BJ (cell line): ENCODE data around the gene RFPL1. TPM values are rescaled to one million over a fixed set of nuclear protein-coding genes. Genes with fewer than 3 reads are reported as not detected.

ENCODE experiments used
- CTCF ChIA-PET: fragments of 350-600 bp; formaldehyde crosslinking; extraction: SDS; loops from one replicate; lab custom pipeline; 2021; ENCODE audit warnings: antibody characterized with exemption, inconsistent platforms; lab: Yijun Ruan, JAX
- POLR2A ChIA-PET: fragments of 300-600 bp; sonication (Branson Sonifier 250); formaldehyde crosslinking; extraction: SDS; loops from one replicate; lab custom pipeline; 2021; ENCODE audit warnings: antibody characterized with exemption; lab: Charles Lee
- DNase-seq: peaks from one replicate; pipeline ENCODE4 v3.0.0-alpha.2; 2011; ENCODE audit warnings: low read depth
- H3K27me3 ChIP-seq: 2 replicates; pipeline ENCODE4 v1.6.0; 2011; ENCODE audit warnings: low read length; ENCODE audit not compliant: control insufficient read depth, insufficient read depth
- H3K36me3 ChIP-seq: 2 replicates; pipeline ENCODE4 v1.5.1; 2011; ENCODE audit warnings: low read length; ENCODE audit not compliant: control insufficient read depth, insufficient read depth
- H3K4me3 ChIP-seq: 2 replicates; pipeline ENCODE4 v1.5.1; 2011; ENCODE audit warnings: low read depth, mild to moderate bottlenecking, control low read depth, low read length
- polyA plus RNA-seq: library from polyadenylated mRNA; depleted of rRNA; stranded (reverse); fragments of >200 nt; gene quantifications from 2 replicates; pipeline ENCODE4 v1.2.3, GENCODE V29; 2011
- TF ChIP-seq, protein P1 (sequence below): IDR thresholded peaks from 2 replicates; pipeline ENCODE4 v1.5.1; 2011; ENCODE audit warnings: low read depth, mild to moderate bottlenecking, control low read depth, inconsistent platforms, low read length, moderate library complexity; ENCODE audit not compliant: insufficient read depth

Gene RFPL1
- polyA plus RNA-seq, 1 experiment, result not detected

DNA sequence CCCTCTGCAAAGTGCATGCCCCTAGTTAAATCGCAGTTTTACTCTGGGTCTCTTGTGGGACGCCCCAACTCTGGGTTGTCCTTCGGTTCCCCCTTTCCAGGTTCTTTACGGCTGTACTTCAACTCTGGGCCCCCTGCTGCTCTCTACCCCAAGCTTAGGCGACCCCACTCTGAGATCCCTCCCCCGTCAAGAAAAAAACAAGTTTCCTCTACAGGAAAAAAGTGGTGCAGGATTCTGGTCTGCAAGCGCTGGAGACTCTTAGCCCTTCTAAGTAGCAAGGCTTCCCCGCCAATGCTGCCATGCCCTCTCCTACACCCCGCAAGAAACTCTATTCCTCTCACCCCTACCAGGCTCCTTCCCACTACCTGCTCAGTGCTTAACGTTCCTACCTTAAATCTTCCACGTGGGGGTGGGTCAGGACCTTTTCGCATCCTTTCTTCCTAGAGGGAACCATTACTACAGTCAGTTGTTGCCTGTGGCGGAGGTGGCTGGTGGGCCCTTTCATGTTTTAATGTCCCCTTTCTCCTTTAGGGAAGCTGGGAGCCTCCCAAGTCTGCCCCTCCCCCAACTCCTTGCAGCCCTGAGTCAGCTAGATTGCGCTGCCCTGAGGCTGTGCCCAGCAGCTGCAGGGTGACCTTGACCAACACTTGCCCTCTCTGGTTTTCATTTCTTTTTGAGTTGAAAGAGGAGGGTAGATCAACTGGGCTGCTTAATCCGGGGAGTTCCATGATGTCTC, 43.0 kb downstream of the RFPL1 start:
- DNase-seq, result no peak
- peaks cover 39% of the 10 kb centered on the region for H3K27me3 ChIP-seq
- H3K4me3 ChIP-seq, result peak overlapping the region; percentile 18
- TF ChIP-seq, protein P1, sequence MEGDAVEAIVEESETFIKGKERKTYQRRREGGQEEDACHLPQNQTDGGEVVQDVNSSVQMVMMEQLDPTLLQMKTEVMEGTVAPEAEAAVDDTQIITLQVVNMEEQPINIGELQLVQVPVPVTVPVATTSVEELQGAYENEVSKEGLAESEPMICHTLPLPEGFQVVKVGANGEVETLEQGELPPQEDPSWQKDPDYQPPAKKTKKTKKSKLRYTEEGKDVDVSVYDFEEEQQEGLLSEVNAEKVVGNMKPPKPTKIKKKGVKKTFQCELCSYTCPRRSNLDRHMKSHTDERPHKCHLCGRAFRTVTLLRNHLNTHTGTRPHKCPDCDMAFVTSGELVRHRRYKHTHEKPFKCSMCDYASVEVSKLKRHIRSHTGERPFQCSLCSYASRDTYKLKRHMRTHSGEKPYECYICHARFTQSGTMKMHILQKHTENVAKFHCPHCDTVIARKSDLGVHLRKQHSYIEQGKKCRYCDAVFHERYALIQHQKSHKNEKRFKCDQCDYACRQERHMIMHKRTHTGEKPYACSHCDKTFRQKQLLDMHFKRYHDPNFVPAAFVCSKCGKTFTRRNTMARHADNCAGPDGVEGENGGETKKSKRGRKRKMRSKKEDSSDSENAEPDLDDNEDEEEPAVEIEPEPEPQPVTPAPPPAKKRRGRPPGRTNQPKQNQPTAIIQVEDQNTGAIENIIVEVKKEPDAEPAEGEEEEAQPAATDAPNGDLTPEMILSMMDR, result no peak
- ChIA-PET CTCF (interaction anchor here (0.8 to 1.1 kb wide), 2 partner anchors 12 to 13 kb away, joined by 3 read pairs; no protein-coding TSS in a partner anchor), POLR2A (no interaction called here)
- H3K36me3 ChIP-seq, result no peaks in the 10 kb centered on the region

DNA sequence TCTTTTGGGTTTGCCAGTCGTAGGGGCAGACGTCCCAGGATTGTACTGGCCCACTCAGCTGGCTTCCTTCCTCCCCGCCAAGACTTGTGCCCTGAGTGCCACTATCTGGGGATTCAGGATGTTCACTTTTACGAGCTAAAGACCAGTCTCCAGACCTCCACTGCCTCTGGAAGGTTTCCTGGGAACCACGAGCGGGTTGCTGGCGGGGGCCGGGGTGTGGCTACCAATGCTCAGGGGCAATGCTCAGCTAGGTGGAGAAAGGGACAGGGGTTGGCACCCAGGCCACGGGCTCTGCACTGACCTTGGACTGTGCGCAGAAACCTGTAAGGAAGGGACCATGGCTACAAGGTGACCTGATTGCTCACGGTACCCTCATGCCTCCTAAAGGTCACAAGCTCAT, 43.9 kb downstream of the RFPL1 start:
- TF ChIP-seq, protein P1, result no peak
- H3K36me3 ChIP-seq, result no peaks in the 10 kb centered on the region
- no peak for DNase-seq
- CTCF ChIA-PET, result interaction anchor here (1.1 kb wide), 1 partner anchor 12 kb away, joined by 3 read pairs; no protein-coding TSS in a partner anchor
- POLR2A ChIA-PET, result interaction anchor here (0.5 kb wide), 1 partner anchor 1309 kb away, joined by 12 read pairs; no protein-coding TSS in a partner anchor
- H3K27me3 ChIP-seq, result peaks cover 37% of the 10 kb centered on the region
- no peak overlapping the region for H3K4me3 ChIP-seq

DNA sequence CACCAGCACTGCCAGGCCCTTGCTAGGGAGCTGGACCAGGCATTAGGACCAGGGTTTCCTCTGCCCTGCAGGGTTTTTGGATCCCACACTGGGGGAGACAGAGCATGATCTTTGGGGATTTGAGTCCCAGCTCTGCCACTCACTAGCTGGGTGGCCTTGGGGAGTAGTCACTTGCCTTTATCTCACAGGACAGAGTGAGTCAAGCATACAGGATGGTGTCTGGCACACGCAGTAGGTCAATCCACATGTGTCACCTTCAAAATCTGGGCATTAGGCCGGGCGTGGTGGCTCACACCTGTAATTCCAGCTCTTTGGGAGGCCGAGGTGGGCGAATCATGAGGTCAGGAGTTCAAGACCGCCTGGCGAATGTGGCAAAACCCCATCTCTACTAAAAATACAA, 44.3 kb downstream of the RFPL1 start:
- Histone ChIP-seq H3K27me3 (peaks cover 35% of the 10 kb centered on the region), H3K4me3 (no peak overlapping the region), H3K36me3 (no peaks in the 10 kb centered on the region)
- DNase-seq, result no peak
- ChIA-PET CTCF (interaction anchor here (1.1 kb wide), 1 partner anchor 12 kb away, joined by 3 read pairs; no protein-coding TSS in a partner anchor), POLR2A (interaction anchor here (0.5 kb wide), 1 partner anchor 1309 kb away, joined by 12 read pairs; no protein-coding TSS in a partner anchor)
- TF ChIP-seq, protein P1, result no peak

DNA sequence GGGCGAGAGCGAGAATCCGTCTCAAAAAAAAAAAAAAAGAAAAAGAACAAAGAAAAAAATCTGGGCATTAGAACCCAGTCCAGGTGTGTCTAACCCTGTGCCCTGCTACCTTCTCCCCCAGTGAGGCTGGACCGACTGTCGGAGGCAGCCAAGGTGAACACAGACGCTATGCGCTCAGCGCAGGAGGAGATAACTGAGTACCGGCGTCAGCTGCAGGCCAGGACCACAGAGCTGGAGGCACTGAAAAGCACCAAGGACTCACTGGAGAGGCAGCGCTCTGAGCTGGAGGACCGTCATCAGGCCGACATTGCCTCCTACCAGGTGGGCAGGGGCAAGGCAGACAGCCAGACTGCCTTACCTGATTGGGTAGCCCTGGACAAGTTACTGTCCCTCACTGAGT, 44.9 kb downstream of the RFPL1 start:
- TF ChIP-seq, protein P1, result no peak
- ChIA-PET POLR2A (no interaction called here), CTCF (no interaction called here)
- Histone ChIP-seq H3K27me3 (peaks cover 31% of the 10 kb centered on the region), H3K36me3 (no peaks in the 10 kb centered on the region), H3K4me3 (no peak overlapping the region)
- no peak for DNase-seq

DNA sequence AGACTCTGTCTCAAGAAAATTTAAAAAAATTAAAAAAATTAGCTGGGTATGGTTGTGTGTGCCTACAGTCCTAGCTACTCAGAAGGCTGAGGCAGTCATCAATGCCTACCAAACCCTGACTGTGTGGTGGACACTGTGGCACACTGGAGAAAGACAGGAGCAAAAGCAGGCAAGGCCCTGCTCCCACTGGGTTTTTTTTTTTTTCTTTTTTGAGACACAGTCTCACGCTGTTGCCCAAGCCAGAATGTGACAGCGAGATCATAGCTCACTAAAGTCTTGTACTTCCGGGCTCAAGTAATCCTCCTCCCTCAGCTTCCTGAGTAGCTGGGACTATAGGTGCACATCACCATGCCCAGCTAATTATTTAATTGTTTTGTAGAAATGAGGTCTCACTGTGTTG, 46.3 kb downstream of the RFPL1 start:
- H3K27me3 ChIP-seq, result peaks cover 20% of the 10 kb centered on the region
- ChIA-PET POLR2A (no interaction called here), CTCF (interaction anchor here (0.8 to 1.3 kb wide), 2 partner anchors 13 to 19 kb away, joined by 3 read pairs; no protein-coding TSS in a partner anchor)
- TF ChIP-seq, protein P1, result no peak
- H3K36me3 ChIP-seq, result no peaks in the 10 kb centered on the region
- no peak overlapping the region for H3K4me3 ChIP-seq
- DNase-seq, result no peak
